NCI-H2196 treated with DMSO at 0.1 percent for 48 hours (cell line): ENCODE results near the gene GLP2R.
"Not testable (repeated sequence)": the region's sequence is repeated elsewhere in the genome, so short reads cannot be mapped to it uniquely, and the experiment has no call there.

Source experiments
- DNase-seq: peaks from one replicate; lab custom pipeline; 2025; ENCODE audit not compliant: unreplicated experiment; lab: John Stamatoyannopoulos, UW

The GLP2R gene

DNA sequence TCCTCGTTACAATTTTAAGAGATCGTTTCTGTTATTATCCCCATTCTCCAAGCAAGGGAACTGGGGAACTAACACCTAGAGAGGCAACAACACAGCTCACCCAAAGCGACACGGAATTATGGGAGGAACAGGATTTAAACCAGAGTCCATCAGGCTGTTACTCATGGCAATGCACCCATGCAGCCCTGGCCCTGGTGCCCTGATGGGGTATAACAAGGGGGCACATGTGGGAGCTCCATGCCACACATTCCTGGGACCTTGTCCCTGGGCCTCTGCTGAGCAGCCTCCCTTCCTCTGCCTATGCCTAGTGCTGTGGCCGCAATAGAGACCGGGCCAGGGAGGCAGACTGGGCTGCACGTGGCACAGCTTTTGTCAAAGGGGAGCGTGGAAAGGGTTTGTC, 92.6 kb downstream of the GLP2R start:
- DNase-seq, result no peak

DNA sequence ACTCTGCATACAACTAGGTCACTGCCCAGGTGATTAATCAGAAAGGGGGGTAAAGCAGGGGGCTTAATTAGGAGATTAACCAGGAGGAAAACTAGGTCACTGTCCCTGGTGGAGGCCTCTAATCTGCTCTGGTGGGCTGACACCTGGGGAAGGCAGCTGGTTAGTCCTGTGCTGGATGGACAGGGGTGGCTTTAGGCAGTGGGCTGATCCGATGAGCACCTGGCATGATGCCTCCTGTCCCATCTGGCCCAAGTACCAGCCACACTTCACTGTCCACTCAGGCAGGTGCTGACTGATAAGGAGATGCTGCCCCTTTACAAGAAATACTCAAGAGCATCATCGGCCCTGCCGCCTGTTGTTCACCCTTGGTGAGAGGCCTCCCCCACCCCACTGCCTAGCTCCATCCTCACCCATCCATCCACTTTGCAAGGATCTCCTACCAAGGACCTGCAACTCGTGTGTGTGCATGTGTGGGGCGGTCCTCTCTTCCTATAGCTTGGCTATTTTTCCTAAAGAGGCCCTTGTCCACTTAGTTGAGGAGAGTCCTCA, 93.2 kb downstream of the GLP2R start:
- DNase-seq, result no peak

DNA sequence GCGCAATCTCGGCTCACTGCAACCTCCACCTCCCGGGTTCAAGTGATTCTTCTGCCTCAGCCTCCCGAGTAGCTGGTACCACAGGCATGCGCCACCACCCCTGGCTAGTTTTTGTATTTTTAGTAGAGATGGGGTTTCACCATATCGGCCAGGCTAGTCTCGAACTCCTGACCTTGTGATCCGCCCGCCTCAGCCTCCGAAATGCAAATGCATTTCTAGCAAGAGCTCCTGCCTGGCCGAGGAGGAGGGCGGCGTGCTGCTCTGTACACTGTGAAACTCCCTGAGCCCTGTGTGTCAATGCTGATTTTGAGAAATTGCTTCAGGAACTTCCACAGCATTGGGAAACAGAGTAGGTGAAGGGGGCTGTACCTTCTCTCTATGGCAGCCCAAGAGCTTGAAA, 95.5 kb downstream of the GLP2R start:
- DNase-seq, result not testable (repeated sequence)

DNA sequence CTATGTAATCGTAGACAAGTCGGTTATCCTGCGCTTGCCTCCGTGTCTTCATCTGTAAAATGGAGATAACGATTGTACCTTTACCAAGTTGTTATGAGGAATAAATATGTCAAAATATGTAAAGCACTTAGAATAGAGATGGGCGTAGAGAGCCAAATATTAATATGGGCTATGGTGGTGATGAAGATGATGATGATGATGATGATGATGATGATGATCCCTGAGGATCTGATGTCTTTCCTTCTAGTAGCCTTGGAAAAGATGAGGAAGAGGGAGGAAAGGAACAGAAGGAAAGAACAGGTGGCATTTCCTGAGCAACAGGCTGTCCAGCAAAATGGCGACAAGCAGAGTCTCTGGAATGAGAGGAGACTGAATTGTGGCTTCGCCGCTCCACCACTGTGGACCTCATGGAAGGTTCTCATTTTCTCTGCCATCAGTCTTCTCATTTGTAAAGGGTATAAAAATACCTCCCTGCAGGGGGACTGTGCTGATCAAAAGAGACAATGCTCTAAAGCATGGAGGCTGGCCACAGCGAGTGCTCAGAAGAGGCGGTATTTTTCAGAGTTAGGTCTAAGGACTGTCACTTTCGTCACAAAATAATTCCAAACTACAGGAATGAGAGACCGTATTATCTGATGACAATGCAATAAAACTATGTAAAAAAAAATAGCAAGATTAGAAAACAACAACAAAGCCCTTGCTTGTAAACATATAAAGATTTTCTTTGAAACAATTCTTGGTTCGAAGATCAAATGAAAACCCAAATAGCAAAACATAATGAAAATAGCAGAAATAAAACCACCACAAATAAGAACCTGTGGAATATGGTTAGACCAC, 96.5 kb downstream of the GLP2R start:
- no peak for DNase-seq

DNA sequence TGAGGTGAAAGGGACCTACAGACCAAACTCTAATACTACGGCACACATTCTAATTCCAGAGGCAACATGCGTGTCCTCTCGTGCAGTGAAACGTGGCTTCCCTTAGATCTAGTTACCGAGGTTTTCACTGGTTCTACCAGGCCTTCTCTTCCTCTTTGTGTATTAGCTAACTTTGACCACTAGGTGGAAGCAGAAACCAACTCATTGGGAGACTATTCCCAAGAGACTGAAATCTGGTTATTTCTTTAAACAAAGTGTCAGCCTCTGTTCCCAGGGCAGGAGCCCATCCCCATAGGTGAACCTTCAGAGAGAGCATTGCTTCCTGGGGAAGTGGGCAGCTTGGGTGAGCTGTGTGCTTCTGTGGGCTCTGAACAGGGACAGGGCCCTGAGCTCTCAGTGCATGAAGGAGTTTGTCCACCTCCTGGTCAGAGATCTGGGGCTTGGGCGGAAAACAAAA, 99.0 kb downstream of the GLP2R start:
- peak; percentile 19 for DNase-seq

DNA sequence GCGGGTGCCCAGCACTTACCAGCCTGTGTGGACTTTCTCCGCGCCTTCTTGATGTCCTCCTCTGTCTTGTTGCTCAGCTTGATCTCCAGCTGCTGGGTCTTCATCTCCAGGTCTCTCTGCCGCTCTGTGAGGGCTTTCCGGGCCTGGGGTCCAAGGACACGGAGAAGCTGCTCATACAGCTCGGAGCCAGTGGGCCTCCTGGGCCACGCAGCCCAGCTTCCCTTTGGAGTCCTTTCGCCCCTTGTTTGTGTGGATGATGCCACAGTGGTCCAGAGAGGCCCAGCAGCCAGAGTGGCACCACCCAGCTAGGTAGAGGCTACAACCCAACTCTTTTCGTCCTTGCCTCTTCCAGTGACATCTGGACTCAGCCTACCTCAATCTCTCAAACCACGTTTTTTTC, 99.7 kb downstream of the GLP2R start:
- DNase-seq, result no peak

DNA sequence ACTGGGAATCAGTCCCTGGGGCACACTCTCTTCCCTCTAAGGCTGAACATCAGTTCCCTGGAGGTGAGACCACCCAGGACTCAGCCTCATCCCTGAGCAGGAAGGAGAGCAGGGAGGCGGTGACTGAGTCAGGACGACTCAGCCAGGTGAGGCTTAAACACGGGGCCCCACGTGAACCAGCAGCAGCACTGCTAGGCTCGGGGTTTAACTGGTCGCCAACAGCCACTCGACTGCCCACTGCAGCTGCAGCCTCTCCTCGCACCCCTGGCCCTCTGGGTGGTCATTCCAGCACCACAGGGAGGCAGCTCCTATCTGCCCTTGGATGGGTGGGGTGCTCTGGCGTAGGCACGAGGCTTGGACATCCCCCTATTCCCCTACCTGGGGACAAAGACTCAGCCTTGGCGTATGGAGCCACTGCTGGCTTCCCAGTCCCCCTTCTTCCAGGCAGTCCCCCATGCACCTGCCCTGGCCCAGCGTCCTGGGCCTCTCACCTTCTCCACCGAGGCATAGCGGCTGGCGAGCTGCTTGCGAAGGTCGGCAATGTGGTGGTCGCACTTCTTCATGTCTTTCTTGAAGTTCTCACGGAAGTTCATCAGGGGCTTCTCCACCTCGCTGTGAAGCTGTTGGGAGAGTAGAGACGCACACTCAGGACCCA, 100.6 kb downstream of the GLP2R start:
- no peak for DNase-seq

DNA sequence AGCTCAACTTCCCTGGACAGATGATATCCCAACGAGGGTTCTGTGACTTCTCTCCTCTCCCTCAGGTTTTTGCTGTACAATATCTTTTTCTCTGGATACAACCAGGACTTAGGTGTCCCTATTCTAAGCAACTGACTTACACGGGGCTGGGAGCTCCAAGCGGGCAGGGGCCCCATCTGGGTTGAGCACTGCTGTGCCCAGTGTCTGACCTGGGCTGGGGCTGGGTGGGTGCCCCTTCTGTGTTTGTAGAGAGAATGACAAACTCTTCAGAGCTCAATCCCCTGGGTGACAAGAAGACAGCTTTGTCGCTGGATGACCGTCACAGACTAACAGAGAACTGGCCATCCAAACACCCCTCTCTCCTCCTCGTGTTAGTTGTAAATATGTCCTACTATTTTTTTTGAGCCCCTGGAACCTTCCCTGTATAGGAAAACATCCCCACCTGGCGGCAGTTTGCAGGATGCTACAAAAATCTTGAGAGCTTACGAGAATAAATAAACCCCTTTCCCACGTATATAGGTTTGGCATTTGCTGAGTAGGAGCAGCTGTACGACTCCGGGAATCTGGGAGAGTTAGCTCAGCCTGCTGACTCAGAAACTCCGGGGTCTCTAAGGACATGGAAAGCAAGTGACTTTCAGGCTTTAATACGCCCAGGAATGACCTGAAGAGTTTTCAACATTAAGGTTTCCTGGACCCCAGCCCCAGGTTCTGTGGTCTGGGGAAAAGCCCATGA, 103.0 kb downstream of the GLP2R start:
- DNase-seq, result no peak

DNA sequence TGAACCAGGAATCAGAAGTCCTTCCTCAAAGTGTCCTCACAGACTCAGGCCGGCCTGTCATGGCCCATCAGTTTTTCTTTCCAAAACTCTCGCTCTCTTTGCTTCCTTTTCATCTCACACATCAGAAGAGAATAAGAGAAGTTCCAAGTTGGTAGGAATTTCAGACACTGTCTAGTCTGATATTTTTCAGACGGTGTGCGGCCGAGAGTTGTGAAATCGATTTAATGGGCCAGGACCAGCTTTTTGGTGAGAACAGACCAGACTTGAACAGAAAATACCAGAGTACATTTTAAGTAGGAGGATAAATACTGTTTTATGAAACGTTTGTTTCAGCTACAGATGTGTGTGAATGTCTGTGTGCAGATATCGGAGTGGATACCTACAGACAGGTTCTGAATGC, 104.1 kb downstream of the GLP2R start:
- DNase-seq, result no peak

DNA sequence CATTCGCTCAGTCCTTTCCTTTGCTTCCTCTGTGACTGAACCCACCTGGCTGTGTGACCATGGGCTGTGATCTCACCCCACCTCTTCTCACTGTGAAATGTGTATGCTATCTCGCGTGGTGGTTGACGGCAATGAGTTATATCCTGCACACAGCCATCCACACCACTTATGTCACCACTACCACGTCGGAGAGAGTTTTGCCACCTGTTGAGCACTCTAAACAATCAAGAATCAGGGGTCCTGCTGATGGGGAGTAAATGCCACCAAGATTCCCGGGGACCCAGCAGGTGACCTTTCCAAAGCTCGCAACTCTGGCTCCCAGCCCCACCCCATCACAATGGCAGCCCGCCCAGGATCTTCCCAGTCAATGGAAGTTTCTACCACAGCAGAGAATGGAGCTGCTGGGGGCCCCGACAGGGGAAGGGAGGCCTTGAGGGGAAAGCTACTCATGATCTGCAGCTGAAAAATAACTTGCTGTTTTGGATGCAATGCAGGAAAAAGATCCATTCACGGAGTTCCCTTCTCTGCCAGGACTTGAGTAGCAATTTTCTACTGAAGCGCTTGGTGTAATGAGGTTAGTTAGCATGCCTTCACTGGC, 105.5 kb downstream of the GLP2R start:
- DNase-seq, result no peak

DNA sequence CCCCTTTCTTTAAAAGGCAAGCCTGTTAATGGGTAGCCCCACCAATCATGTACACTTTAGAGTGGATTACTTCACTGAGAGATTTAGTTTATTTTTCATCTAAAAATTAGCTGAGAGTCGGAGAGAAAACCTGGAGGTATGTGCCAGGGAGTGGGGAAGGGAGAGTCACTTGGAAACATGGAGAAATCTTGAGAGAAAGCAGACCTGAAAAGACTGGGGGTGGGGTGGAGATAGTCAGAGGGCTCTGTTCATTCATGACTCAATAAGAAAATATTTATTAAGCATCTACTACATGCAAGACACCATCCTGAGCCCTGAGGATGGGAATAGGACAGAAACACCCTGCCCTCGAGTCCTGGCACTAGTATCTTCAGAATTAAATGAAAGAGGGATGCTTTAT, 106.8 kb downstream of the GLP2R start:
- DNase-seq, result no peak

DNA sequence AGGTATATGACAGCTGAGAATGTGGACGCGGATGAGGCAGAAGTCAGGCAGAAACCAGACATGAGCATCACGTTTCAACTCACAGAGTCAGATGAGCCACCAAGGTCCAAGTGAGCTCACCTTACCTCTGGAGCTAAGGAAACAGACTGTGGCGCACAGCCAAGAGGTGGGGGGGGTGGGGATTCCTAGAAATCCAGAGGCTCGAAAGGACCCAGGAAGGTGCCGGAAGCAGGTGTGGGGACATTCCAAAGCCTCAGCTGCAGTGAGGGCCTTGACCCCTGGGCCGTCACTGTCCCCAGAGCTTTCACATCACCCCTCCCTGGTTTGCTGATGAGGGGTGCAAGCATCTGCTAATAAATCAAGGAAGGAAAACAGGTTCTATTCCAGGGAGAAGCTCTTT, 108.6 kb downstream of the GLP2R start:
- DNase-seq, result no peak

DNA sequence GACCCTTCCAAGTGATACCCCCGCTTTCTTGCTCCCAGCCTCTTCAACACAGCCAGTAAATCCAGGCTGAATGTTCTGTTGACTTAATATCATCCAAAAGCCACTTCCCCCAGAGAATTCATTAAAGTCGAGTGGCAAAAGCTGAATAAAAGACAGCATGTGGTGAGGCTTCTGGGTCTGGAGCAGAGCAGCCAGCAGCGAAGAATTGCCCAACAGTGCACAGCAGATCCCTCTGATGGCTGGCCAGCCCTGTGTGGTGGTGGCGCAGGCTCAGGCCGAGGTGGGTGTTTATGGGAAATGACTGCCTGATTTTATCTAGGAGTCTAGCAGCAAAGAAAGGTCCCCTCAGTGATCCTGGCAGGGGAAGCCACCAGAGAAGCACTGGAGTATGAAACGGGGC, 109.7 kb downstream of the GLP2R start:
- DNase-seq, result no peak

DNA sequence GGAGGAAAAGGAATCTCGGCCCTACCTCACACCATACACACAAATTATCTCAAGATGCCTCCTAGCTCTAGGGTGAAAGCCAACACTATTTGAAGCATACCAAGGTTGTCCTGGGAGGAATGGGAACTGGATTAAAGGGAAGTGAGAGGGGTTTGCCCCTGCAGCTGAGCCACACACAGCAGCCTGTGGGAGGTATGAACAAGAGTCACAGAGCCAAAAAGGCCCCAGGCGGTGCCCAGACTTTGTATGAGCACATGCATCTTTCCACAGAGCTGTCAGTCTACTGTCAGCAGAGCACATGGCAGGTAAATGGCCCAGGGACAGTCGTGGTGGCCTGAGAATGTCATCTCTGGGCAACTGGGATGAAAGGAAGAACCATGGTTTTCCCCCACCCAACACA, 110.4 kb downstream of the GLP2R start:
- DNase-seq, result no peak

DNA sequence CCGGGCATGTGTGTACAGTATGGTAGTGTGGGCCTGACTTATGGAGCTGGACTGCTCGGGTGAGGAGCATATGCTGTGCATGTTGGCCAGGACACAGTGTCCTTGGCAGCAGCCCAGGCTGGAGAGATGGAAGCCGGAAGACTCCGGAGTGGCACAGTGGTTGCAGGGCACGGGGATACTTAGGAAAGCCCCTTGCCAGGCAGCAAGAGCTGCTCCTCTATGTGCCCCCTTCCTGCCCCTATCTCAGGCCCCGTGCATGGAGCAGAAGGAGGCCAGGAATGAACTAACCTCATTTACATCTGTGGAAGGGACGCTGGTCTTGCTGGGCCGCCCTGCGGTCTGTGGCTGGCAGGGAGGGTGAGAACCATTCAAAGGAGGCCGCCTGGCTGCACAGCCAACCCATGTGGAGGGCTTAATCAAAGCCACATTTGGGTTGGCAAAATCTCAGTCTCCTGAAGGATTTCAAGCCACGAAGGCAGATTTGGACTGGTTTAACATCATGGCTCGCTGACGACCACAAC, 111.6 kb downstream of the GLP2R start:
- DNase-seq, result no peak

DNA sequence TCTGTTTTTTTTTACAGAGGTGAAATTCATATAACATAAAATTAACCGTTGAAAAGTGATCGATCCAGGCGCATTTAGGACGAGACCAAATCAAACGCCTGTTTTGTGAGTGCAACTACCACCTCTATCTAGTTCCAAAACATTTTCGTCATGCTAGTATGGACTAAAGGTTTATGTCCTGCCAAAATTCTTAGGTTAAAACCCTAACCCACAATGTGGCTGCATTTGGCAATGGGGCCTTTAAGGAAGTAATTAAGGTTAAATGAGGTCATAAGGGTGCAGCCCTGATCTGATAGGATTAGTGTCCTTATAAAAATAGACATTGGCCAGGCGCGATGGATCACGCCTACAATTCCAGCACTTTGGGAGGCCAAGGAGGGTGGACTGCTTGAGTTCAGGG, 112.2 kb downstream of the GLP2R start:
- DNase-seq, result no peak

DNA sequence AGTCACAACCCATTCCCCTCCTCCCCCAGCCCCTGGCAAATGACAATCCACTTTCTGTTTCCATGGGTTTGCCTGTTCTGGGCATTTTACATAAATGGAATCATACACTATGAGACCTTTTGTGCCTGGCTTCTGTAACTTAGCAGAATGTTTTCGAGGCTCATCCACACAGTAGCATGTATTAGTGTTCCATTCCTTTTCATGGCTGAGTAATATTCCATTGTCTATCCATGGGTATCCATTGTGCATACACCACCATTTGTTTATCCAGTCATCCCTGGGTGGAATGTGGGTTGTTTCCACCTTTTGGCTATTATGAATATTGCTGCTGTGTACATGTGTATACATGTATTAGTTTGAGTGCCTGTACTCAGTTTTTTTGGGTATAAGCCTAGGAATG, 113.0 kb downstream of the GLP2R start:
- no peak for DNase-seq

DNA sequence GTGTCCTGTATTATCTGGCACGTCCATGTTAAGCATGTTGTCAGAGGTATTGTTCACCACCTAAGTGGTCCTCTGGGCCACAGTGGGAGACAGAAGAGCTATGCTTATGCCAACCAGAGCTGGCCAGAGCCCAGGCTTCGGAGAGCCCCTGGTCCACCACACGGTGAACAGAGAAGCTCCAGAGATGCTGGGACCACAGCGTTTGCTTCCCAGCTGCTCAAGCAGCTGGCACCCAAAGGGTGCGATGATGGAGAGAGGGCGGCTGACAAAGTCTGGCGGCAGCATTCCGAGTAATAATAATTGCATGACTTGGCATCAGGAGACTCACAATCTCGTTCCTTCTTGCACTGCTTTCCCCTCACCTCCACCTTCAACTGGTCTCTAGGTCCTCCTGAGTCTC, 115.1 kb downstream of the GLP2R start:
- DNase-seq, result no peak

DNA sequence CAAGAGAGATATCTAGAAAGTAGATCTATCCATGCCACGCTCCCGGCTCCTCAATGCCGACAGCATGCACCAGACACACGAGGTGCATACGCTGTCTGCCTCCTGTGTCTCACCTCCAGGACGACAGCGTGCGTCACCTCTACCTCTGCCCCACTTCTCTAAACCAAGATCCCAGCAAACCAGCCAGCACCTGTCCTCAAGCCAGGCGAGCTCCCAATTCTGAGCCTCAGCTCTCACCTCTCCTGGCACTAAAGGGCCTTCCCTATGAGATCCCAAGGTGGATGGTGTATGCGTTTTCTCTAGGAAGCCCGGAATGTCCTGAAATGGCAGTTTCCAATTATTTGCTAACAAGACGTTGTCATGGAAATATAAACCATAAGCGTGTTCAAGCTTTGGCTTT, 115.6 kb downstream of the GLP2R start:
- DNase-seq, result no peak
